ENCODE results near the gene PRLHR.

Gene PRLHR

DNA sequence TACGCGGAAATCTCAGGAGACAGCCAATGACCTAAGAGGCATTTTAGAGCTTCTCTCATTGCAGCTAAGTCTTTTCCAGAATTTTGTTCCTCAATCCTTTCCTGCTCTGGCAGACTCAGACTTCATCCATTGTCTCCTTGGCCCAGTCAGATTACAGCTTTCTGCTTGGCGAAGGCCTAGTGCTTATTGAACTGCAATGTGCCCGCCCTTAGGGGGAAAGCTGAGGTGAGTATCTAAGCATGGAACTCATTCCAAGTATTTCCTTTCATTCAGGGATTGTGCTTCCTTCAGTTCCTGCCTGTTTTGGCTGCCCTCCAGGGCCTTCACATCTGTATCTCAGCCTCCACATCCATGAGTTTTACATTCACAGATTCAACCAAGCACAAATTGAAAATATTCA, 37.5 kb downstream of the PRLHR start:
- H3K4me1 ChIP-seq (ENCODE audit: insufficient read depth, low read length): peaks cover 22% of the 10 kb centered on the region
- H3K36me3 ChIP-seq (ENCODE audit: insufficient read depth, low read length): no peaks in the 10 kb centered on the region
- no peaks in the 10 kb centered on the region for H3K27me3 ChIP-seq (ENCODE audit: insufficient read depth, low read length)
- H3K9me3 ChIP-seq (ENCODE audit: insufficient read depth, low read depth, low read length): peaks cover 3% of the 10 kb centered on the region; the same call in 1 of the 2 replicates
- no peak overlapping the region for H3K9ac ChIP-seq (ENCODE audit: low read depth, low read length)
- H3K4me3 ChIP-seq (ENCODE audit: low read length): no peak overlapping the region
- 65% methylated on average over 4 of the region's 4 CpGs for WGBS
- no peak overlapping the region for H3K27ac ChIP-seq (ENCODE audit: low read depth, low read length)

DNA sequence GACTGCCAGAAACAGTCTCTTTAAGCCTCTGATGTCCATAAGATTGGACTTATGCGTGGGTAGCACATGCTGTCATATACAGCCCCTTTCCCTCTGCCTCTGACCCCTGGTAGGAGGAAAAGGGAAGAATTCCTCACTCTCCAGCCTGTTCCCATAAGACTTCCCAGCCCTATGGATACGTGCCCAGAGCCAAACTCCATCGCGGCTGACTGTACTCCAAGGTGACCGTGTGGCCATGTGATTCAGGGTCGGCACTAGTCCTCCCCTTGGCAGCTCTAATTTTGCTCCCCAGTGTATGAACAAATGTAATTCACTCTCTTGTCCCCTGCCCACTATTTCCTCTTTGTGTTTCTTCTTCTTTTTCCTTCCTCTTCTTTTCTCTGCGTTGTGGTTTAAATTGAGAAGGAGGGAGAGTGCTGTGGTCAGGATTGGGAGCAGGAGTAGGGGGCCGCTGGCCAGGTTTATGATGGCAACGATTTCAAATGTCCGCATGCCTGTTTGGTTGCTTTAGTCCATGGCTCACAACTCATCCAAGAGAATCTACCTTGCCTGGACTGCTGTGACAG, 43.8 kb downstream of the PRLHR start:
- Histone ChIP-seq H3K4me3 (ENCODE audit: low read length) (no peak overlapping the region), H3K4me1 (ENCODE audit: insufficient read depth, low read length) (no peaks in the 10 kb centered on the region), H3K9me3 (ENCODE audit: insufficient read depth, low read depth, low read length) (no peaks in the 10 kb centered on the region), H3K9ac (ENCODE audit: low read depth, low read length) (no peak overlapping the region), H3K27ac (ENCODE audit: low read depth, low read length) (no peak overlapping the region), H3K36me3 (ENCODE audit: insufficient read depth, low read length) (no peaks in the 10 kb centered on the region), H3K27me3 (ENCODE audit: insufficient read depth, low read length) (no peaks in the 10 kb centered on the region)
- WGBS: 81% methylated on average over 9 of the region's 10 CpGs

DNA sequence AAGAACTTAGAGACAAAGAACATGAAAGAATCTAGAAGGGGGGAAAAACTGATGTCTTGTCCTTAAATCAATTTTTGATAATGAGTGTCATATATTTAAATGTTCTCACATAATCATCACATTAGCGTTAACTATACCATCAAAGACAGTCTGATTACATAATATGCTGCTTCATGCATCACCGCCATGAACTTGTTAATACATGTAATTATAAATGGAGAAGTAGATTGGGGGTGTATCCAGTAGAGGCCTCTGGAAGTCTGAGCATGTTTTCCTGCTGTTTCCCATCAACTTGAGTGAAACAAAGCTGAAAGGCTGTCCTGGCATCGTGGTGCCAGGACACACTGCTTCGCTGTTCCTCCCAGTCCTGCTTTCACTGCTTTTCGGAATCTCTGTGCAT, 48.2 kb downstream of the PRLHR start:
- no peaks in the 10 kb centered on the region for H3K9me3 ChIP-seq (ENCODE audit: insufficient read depth, low read depth, low read length)
- H3K9ac ChIP-seq (ENCODE audit: low read depth, low read length): no peak overlapping the region
- no peak overlapping the region for H3K4me3 ChIP-seq (ENCODE audit: low read length)
- no peaks in the 10 kb centered on the region for H3K27me3 ChIP-seq (ENCODE audit: insufficient read depth, low read length)
- H3K36me3 ChIP-seq (ENCODE audit: insufficient read depth, low read length): no peaks in the 10 kb centered on the region
- no peaks in the 10 kb centered on the region for H3K4me1 ChIP-seq (ENCODE audit: insufficient read depth, low read length)
- H3K27ac ChIP-seq (ENCODE audit: low read depth, low read length): no peak overlapping the region
- WGBS: 96% methylated on average over 4 of the region's 5 CpGs

DNA sequence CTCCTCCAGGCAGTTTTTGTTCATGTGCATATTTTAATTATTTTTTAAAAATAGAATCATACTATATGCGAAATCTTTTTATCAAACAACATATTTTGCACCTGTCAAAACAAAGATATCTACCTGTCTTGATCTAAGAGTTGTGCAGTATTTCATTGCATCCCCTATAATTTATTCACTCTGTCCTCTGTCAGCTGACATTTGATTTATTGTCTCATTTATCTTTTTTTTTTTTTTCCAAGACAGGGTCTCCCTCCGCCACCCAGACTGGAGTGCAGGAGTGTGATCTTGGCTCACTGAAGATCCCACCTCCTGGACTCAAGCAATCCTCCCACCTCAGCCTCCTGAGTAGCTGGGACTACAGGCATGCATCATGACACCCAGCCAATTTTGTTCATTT, 49.0 kb downstream of the PRLHR start:
- no peaks in the 10 kb centered on the region for H3K36me3 ChIP-seq (ENCODE audit: insufficient read depth, low read length)
- no peak overlapping the region for H3K4me3 ChIP-seq (ENCODE audit: low read length)
- H3K27ac ChIP-seq (ENCODE audit: low read depth, low read length): no peak overlapping the region
- 83% methylated on average over 2 of the region's 2 CpGs for WGBS
- no peaks in the 10 kb centered on the region for H3K9me3 ChIP-seq (ENCODE audit: insufficient read depth, low read depth, low read length)
- H3K27me3 ChIP-seq (ENCODE audit: insufficient read depth, low read length): no peaks in the 10 kb centered on the region
- H3K9ac ChIP-seq (ENCODE audit: low read depth, low read length): no peak overlapping the region
- H3K4me1 ChIP-seq (ENCODE audit: insufficient read depth, low read length): no peaks in the 10 kb centered on the region

DNA sequence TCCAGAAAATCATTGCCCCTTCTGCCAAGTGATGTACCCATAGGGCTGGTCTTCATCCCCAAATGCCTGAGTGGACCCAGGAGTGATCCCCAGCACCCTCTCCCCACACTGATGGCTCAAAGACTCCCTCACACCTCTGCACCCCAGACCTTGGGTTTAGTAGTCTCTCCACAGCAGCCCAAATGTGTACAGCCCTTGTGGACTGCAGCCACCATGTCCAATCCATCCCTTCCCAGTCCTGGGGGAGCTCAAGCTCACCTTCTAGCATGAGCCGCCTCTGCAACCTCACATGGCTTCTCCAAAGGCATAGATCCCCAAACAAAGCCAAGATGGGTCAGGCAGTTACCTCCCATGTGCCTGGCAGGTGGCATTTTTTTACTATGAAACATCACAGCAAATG, 50.1 kb downstream of the PRLHR start:
- no peaks in the 10 kb centered on the region for H3K9me3 ChIP-seq (ENCODE audit: insufficient read depth, low read depth, low read length)
- H3K4me3 ChIP-seq (ENCODE audit: low read length): no peak overlapping the region
- H3K4me1 ChIP-seq (ENCODE audit: insufficient read depth, low read length): no peaks in the 10 kb centered on the region
- no peak overlapping the region for H3K9ac ChIP-seq (ENCODE audit: low read depth, low read length)
- WGBS: 90% methylated on average over 1 of the region's 1 CpG
- no peak overlapping the region for H3K27ac ChIP-seq (ENCODE audit: low read depth, low read length)
- no peaks in the 10 kb centered on the region for H3K36me3 ChIP-seq (ENCODE audit: insufficient read depth, low read length)
- no peaks in the 10 kb centered on the region for H3K27me3 ChIP-seq (ENCODE audit: insufficient read depth, low read length)

DNA sequence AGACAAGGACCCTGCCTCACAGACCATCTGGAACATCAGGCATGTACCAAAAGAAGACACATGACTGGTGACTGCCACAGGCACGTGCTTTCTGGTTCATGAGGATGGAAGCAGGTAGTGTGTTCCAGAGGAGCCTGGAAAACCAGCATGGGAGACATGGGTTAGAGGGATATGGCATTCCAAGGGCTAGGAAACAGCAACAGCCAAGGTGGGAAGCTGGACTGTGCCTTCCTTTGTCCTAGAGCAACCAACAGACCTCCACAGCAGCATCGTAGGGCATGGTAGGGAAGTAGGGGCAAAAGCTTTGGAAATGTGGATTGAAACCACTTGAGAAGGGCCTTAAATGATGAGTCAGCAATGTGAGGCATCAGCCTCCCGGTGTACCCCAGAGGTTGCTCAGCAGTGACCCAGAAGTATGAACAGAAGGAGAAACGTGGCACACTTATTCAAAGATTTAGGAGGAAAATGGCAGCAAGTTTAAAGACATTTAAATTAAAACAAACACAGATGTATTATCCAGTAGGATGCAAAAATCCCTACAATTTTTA, 51.0 kb downstream of the PRLHR start:
- no peaks in the 10 kb centered on the region for H3K4me1 ChIP-seq (ENCODE audit: insufficient read depth, low read length)
- no peaks in the 10 kb centered on the region for H3K27me3 ChIP-seq (ENCODE audit: insufficient read depth, low read length)
- 76% methylated on average over 4 of the region's 4 CpGs for WGBS
- no peaks in the 10 kb centered on the region for H3K36me3 ChIP-seq (ENCODE audit: insufficient read depth, low read length)
- H3K9me3 ChIP-seq (ENCODE audit: insufficient read depth, low read depth, low read length): no peaks in the 10 kb centered on the region
- H3K9ac ChIP-seq (ENCODE audit: low read depth, low read length): no peak overlapping the region
- no peak overlapping the region for H3K4me3 ChIP-seq (ENCODE audit: low read length)
- no peak overlapping the region for H3K27ac ChIP-seq (ENCODE audit: low read depth, low read length)

DNA sequence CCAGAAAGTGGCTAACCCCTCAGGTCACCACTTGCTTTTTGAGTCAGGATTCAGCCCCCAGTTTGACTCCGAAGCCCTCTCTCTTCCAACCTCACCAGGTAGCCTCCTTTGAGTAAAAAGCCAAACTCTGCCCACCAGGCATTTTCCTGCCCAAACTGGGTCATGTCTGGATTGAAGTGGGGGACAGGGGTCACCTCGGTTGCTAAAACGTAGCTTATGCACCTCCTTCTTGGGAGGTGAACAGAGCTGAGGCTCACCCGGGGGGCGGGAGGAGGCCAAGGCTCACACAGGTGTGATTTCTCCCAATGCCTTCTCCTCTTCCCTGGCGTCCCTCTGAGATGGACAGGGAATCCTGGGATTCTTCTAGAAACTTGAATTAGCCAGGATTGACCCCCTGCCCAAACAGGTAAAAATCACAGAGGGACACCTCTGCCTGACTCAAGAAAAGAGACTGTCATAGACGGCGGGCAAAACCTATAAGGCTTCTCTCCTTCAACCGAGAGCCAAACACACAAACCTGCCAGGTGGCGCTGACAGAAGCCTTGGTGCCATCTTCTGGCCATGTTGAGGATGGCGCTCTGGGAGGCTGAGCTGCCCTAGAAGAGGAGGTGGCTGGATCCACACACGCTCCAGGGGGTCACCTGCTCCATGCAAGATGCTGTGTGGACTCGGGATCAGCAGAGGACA, 51.6 kb downstream of the PRLHR start:
- no peaks in the 10 kb centered on the region for H3K9me3 ChIP-seq (ENCODE audit: insufficient read depth, low read depth, low read length)
- no peaks in the 10 kb centered on the region for H3K36me3 ChIP-seq (ENCODE audit: insufficient read depth, low read length)
- no peak overlapping the region for H3K4me3 ChIP-seq (ENCODE audit: low read length)
- H3K27ac ChIP-seq (ENCODE audit: low read depth, low read length): no peak overlapping the region
- no peaks in the 10 kb centered on the region for H3K4me1 ChIP-seq (ENCODE audit: insufficient read depth, low read length)
- no peak overlapping the region for H3K9ac ChIP-seq (ENCODE audit: low read depth, low read length)
- 42% methylated on average over 13 of the region's 13 CpGs for WGBS
- no peaks in the 10 kb centered on the region for H3K27me3 ChIP-seq (ENCODE audit: insufficient read depth, low read length)

DNA sequence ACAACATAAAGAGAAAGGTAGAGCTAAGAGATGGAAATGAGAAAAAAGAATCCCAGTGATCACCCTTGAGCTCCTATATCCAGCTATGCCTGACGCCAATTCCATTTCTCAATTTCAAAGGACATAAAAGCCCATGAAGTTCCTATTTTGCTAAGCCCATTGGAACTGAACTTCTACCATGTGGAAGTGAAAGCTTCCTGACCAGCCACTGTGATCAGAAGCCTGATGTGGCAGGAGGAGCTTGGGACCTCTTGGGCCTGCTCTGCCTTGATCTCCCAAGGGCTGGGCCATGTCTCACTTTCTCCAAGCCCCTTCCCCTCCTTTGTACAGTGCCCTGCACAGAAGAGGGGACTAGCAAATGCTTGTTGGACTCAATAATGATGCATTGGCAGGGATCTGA, 52.7 kb downstream of the PRLHR start:
- H3K27me3 ChIP-seq (ENCODE audit: insufficient read depth, low read length): no peaks in the 10 kb centered on the region
- no peaks in the 10 kb centered on the region for H3K9me3 ChIP-seq (ENCODE audit: insufficient read depth, low read depth, low read length)
- no peak overlapping the region for H3K4me3 ChIP-seq (ENCODE audit: low read length)
- no peak overlapping the region for H3K9ac ChIP-seq (ENCODE audit: low read depth, low read length)
- no peaks in the 10 kb centered on the region for H3K4me1 ChIP-seq (ENCODE audit: insufficient read depth, low read length)
- H3K27ac ChIP-seq (ENCODE audit: low read depth, low read length): no peak overlapping the region
- 100% methylated on average over 1 of the region's 1 CpG for WGBS
- H3K36me3 ChIP-seq (ENCODE audit: insufficient read depth, low read length): no peaks in the 10 kb centered on the region

DNA sequence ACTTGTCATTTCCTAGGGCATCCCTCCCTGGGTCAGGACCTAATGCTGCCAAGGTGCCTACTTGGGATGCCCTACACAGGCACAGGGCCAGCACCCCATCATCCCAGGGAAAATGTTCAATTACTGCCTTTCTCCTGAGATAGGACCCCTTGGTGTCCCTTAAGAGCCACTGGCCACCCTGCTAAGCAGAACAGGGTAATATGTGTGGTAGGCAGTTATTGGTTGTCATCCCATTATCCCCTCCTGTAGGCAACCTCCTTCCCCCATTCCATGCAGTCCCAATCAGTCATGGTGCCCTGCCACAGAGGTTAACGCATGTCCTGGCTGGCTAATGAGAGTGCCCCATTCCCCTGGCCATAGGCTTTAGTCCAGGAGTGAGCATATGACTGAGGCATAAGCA, 53.2 kb downstream of the PRLHR start:
- H3K9ac ChIP-seq (ENCODE audit: low read depth, low read length): no peak overlapping the region
- no peaks in the 10 kb centered on the region for H3K27me3 ChIP-seq (ENCODE audit: insufficient read depth, low read length)
- H3K36me3 ChIP-seq (ENCODE audit: insufficient read depth, low read length): no peaks in the 10 kb centered on the region
- 90% methylated on average over 1 of the region's 1 CpG for WGBS
- no peaks in the 10 kb centered on the region for H3K9me3 ChIP-seq (ENCODE audit: insufficient read depth, low read depth, low read length)
- H3K27ac ChIP-seq (ENCODE audit: low read depth, low read length): no peak overlapping the region
- no peak overlapping the region for H3K4me3 ChIP-seq (ENCODE audit: low read length)
- no peaks in the 10 kb centered on the region for H3K4me1 ChIP-seq (ENCODE audit: insufficient read depth, low read length)

DNA sequence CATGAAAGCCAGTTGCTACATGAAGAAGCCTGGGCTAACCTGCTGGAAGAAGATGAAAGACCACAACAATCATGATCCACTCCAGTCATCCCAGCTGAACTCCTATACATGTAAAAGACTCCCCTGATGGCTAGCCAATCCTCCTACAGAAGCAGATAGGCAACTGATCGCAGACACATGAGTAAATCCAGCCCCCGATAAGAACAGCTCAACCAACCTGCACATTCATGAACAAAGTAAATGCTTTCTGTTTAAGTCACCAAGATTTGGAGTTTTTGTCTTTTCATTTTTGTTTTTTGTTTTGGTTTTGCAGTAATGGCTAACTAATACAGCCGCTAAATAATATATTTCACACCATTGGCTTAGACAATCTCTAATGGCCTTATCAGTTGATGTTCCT, 53.7 kb downstream of the PRLHR start:
- Histone ChIP-seq H3K36me3 (ENCODE audit: insufficient read depth, low read length) (no peaks in the 10 kb centered on the region), H3K4me3 (ENCODE audit: low read length) (no peak overlapping the region), H3K27me3 (ENCODE audit: insufficient read depth, low read length) (no peaks in the 10 kb centered on the region), H3K9me3 (ENCODE audit: insufficient read depth, low read depth, low read length) (no peaks in the 10 kb centered on the region), H3K9ac (ENCODE audit: low read depth, low read length) (no peak overlapping the region), H3K4me1 (ENCODE audit: insufficient read depth, low read length) (no peaks in the 10 kb centered on the region), H3K27ac (ENCODE audit: low read depth, low read length) (no peak overlapping the region)
- 97% methylated on average over 3 of the region's 3 CpGs for WGBS

Measured in HUES64 (cell line).